GM10266 (cell line): ENCODE measurements around the gene LPP.

Source experiments
- DNase-seq: peaks from one replicate; pipeline ENCODE4 v3.0.0; 2012; ENCODE audit errors: extremely low spot score
- TF ChIP-seq, protein P1 (sequence below): IDR thresholded peaks from 2 replicates; pipeline ENCODE4 v1.5.1; 2012; ENCODE audit warnings: mild to moderate bottlenecking, low read depth; ENCODE audit not compliant: control insufficient read depth, insufficient read depth; ENCODE audit errors: missing control alignments

LPP gene

DNA sequence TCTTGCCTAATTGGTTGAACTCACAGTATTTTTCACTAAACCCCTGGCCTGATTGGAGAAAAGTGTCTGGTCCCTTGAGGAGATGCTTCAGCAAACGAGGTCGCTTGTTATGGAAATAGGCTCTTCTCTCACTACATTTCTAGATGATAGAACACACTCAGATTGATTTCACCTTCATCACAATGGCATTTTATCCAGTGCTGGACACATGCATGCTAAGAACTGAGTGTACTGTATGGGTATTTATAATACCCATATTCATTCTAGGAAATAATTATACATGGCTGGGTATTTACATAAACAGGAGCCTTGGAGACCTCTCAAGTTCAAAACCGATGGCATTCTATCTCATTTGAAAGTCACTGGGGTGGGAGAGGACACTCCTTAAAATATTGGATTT is 444.9 kb downstream of the LPP start:
- no peak for DNase-seq
- TF ChIP-seq, protein P1, sequence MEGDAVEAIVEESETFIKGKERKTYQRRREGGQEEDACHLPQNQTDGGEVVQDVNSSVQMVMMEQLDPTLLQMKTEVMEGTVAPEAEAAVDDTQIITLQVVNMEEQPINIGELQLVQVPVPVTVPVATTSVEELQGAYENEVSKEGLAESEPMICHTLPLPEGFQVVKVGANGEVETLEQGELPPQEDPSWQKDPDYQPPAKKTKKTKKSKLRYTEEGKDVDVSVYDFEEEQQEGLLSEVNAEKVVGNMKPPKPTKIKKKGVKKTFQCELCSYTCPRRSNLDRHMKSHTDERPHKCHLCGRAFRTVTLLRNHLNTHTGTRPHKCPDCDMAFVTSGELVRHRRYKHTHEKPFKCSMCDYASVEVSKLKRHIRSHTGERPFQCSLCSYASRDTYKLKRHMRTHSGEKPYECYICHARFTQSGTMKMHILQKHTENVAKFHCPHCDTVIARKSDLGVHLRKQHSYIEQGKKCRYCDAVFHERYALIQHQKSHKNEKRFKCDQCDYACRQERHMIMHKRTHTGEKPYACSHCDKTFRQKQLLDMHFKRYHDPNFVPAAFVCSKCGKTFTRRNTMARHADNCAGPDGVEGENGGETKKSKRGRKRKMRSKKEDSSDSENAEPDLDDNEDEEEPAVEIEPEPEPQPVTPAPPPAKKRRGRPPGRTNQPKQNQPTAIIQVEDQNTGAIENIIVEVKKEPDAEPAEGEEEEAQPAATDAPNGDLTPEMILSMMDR, result no peak

DNA sequence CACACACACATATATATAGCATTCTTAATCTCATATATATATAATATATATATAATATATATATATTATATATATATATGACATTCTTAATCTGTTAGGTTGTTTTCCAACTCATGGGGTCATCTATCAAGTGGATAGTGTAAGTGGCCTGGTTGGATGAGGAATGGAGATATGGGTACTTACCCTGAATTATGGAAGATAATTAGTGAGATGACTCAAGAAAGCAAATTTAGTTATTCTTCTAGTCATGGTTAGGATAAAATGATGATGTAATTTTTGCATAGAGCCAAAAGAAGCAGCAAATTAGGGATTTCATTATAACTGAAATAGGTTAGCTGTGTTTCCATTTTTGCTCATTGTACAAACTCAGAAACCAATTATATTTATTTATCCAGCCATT is 448.2 kb downstream of the LPP start:
- DNase-seq, result no peak
- TF ChIP-seq, protein P1, result no peak

DNA sequence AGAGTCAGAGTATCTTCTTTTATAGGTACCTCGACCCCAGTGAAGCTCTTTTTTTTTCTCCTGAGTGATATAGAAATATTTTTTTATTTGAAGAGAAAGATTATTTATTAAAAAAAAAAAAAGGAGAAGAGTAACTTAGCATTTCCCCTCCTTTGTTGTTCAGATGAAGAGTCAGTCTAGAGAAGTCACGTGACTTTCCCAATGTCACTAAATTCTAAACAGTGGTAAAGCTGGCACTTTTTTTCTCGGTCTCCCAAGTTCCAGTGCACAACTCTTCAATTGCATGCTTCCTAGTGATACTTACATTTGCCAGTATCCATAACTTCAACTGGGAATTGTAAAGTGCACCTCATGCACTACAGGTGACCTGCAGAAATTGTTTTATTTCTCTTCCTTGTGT is 448.7 kb downstream of the LPP start:
- DNase-seq, result no peak
- TF ChIP-seq, protein P1, result no peak

DNA sequence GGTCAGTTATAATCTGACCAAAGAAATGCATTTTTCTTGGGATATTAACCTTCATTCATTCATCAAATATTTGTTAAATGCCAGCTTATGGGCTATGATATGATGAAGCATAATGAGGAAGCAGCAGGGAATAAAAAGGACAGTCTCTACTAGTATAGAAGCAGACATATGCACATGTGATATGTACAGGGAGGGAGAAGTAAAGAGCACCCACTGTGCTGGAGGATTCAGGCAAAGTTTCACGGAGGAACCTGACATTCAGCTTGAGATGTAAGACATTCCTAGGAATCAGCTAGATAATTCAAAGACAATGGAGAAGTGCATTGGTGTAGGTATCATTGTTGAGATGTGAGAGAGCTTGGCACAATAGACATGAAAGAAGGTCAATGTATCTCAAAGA is 450.7 kb downstream of the LPP start:
- no peak for DNase-seq
- TF ChIP-seq, protein P1, result no peak

DNA sequence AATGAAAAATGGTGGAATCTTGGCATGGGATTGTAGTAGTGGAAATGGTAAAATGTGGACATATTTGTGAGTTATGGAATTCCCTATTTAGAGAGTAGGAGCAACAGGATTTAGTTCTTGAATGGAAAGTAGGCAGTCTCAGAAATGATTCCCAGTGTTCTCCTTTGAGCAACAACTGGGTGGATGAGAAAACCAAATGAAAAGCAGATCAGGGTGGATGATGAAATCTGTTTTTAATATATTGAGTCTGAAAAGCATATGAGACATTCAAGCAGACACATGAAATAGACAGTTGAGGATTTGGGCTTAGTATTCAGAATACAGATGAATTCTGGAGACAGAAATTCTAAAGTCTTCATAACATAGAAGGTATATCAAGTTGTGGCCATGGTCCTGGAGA is 451.3 kb downstream of the LPP start:
- TF ChIP-seq, protein P1, result no peak
- DNase-seq, result no peak

DNA sequence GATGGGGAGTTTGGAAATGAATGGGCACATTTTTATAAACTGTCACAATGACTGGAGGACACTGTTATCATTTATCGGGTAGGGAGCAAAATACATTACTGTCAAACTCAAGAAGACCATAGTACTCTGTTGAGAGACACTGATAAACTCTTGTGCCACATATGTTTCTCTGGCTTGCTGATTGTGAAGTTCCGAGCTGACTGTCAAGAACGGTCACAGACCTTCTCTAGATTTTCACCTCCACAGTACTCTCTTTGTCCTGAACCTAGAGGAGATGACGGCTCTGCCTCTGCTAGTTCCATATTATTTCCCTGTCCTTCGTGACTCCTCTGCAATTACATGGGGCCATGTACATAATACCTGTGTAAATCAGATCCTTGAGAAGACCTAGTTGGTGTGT is 451.9 kb downstream of the LPP start:
- DNase-seq, result no peak
- TF ChIP-seq, protein P1, result no peak

DNA sequence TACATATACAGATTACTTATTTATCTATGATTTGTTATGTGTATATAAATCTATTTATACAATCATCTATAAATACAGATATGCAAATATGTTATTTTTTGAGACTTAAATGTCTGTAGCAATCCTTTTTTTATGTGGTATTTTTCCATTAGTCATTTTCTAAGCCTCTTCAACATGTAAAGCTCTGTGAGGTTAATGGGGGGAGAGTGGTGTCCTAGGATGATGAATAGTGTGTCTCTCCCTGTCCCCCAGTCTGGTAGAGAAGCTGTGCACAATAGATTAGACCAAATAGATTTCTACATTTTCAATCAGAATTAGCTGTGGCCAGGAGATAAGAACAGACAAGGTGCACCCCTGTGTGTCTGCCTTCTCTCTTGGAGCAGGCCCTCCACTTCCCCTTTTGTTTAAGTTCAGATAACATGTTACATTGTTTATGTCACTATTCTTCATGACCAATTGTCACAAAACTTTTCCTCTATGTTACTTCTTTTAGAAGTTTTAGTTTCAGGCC is 453.9 kb downstream of the LPP start:
- TF ChIP-seq, protein P1, result no peak
- DNase-seq, result no peak
